Measurements from ENCODE around the gene MEX3D.

DNA sequence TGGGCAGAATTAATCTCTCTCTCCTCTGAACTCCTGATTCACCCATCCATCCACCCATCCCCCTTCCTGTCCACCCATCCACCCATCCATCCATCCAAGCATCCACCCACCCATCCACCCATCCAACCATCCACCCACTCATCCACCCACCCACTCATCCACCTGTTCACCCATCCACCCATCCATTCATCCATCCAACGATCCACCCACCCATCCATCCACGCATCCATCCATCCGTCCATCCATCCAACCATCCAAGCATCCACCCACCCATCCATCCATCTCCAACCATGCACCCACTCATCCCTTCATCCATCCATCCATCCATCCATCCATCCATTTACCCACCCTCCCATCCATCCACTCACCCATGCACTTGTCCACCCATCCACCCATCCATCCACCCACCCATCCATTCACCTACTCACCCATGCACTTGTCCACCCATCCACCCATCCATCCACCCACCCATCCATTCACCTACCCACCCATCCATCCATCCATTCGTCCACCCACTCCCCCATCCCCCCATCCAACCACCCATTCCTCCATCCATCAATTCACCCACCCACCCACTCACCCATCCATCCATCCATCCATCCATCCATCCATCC is 18.7 kb downstream of the MEX3D start:
- no peak for TF ChIP-seq EZH2 (IDR thresholded peaks at IDR 0.05; ENCODE audit: low read length, unreplicated experiment)
- TF ChIP-seq, protein P1, sequence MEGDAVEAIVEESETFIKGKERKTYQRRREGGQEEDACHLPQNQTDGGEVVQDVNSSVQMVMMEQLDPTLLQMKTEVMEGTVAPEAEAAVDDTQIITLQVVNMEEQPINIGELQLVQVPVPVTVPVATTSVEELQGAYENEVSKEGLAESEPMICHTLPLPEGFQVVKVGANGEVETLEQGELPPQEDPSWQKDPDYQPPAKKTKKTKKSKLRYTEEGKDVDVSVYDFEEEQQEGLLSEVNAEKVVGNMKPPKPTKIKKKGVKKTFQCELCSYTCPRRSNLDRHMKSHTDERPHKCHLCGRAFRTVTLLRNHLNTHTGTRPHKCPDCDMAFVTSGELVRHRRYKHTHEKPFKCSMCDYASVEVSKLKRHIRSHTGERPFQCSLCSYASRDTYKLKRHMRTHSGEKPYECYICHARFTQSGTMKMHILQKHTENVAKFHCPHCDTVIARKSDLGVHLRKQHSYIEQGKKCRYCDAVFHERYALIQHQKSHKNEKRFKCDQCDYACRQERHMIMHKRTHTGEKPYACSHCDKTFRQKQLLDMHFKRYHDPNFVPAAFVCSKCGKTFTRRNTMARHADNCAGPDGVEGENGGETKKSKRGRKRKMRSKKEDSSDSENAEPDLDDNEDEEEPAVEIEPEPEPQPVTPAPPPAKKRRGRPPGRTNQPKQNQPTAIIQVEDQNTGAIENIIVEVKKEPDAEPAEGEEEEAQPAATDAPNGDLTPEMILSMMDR (conservative IDR thresholded peaks at IDR 0.05; ENCODE audit: low read depth, low read length) = no peak

Data from PC-3 (cell line).